Stimulated activated naive CD8-positive, alpha-beta T cell treated with anti-CD3 and anti-CD28 coated beads, Interleukin-15, Interleukin-2, amounts not matched to agents 100 ng/mL and 50 ng/mL, for 24 hours (primary cell): ENCODE data around the gene KIF19.

Source experiments
- H3K27ac Mint-ChIP-seq: one replicate; pipeline ENCODE4 v1.8.0; 2021; ENCODE audit warnings: mild to moderate bottlenecking, mixed read lengths
- H3K27me3 Mint-ChIP-seq: one replicate; pipeline ENCODE4 v1.8.0; 2021; ENCODE audit warnings: mixed read lengths
- H3K36me3 Mint-ChIP-seq: one replicate; pipeline ENCODE4 v1.8.0; 2021; ENCODE audit warnings: low read depth, mixed read lengths
- H3K4me1 Mint-ChIP-seq: one replicate; pipeline ENCODE4 v1.8.0; 2021; ENCODE audit warnings: low read depth, mixed read lengths
- H3K4me3 Mint-ChIP-seq: one replicate; pipeline ENCODE4 v1.8.0; 2021; ENCODE audit warnings: mild to moderate bottlenecking, mixed read lengths
- H3K9me3 Mint-ChIP-seq: one replicate; pipeline ENCODE4 v1.8.0; 2021; ENCODE audit warnings: mixed read lengths

Gene KIF19

GRCh38 chr17:74343526-74344284, 17.7 kb downstream of the KIF19 start:
- H3K9me3 Mint-ChIP-seq = no peaks in the 10 kb centered on the region
- H3K27me3 Mint-ChIP-seq = no peaks in the 10 kb centered on the region
- no peak overlapping the region for H3K27ac Mint-ChIP-seq
- H3K36me3 Mint-ChIP-seq = no peaks in the 10 kb centered on the region
- H3K4me3 Mint-ChIP-seq = no peak overlapping the region
- no peaks in the 10 kb centered on the region for H3K4me1 Mint-ChIP-seq

- Mint-ChIP-seq H3K9me3 (no peaks in the 10 kb centered on the region), H3K27ac (no peak overlapping the region), H3K36me3 (no peaks in the 10 kb centered on the region), H3K27me3 (no peaks in the 10 kb centered on the region), H3K4me1 (no peaks in the 10 kb centered on the region), H3K4me3 (no peak overlapping the region)
Observed at GRCh38 chr17:74344658-74345057, 18.6 kb downstream of the KIF19 start.

- H3K27me3 Mint-ChIP-seq = peaks cover 5% of the 10 kb centered on the region
- H3K27ac Mint-ChIP-seq = no peak overlapping the region
- no peaks in the 10 kb centered on the region for H3K9me3 Mint-ChIP-seq
- no peaks in the 10 kb centered on the region for H3K4me1 Mint-ChIP-seq
- H3K36me3 Mint-ChIP-seq = no peaks in the 10 kb centered on the region
- H3K4me3 Mint-ChIP-seq = no peak overlapping the region
Observed at GRCh38 chr17:74345433-74346241, 19.6 kb downstream of the KIF19 start.

GRCh38 chr17:74347646-74348045, 21.6 kb downstream of the KIF19 start:
- peaks cover 13% of the 10 kb centered on the region for H3K27me3 Mint-ChIP-seq

GRCh38 chr17:74349120-74349519, 23.1 kb downstream of the KIF19 start:
- H3K9me3 Mint-ChIP-seq = no peaks in the 10 kb centered on the region
- peaks cover 28% of the 10 kb centered on the region for H3K27me3 Mint-ChIP-seq
- H3K4me3 Mint-ChIP-seq = no peak overlapping the region
- H3K27ac Mint-ChIP-seq = no peak overlapping the region
- peaks cover 3% of the 10 kb centered on the region for H3K4me1 Mint-ChIP-seq
- H3K36me3 Mint-ChIP-seq = no peaks in the 10 kb centered on the region

More at GRCh38 chr17:74347646-74348045, 21.6 kb downstream of the KIF19 start:
- Mint-ChIP-seq H3K4me1 (no peaks in the 10 kb centered on the region), H3K9me3 (no peaks in the 10 kb centered on the region), H3K27ac (no peak overlapping the region), H3K4me3 (no peak overlapping the region), H3K36me3 (no peaks in the 10 kb centered on the region)

- no peak overlapping the region for H3K4me3 Mint-ChIP-seq
- H3K36me3 Mint-ChIP-seq = no peaks in the 10 kb centered on the region
- H3K4me1 Mint-ChIP-seq = peaks cover 5% of the 10 kb centered on the region
- no peak overlapping the region for H3K27ac Mint-ChIP-seq
- peaks cover 40% of the 10 kb centered on the region for H3K27me3 Mint-ChIP-seq
- H3K9me3 Mint-ChIP-seq = no peaks in the 10 kb centered on the region
Observed at GRCh38 chr17:74350486-74350885, 24.5 kb downstream of the KIF19 start.

- H3K36me3 Mint-ChIP-seq = no peaks in the 10 kb centered on the region
- peaks cover 45% of the 10 kb centered on the region for H3K27me3 Mint-ChIP-seq
- peaks cover 5% of the 10 kb centered on the region for H3K4me1 Mint-ChIP-seq
- H3K4me3 Mint-ChIP-seq = no peak overlapping the region
- no peak overlapping the region for H3K27ac Mint-ChIP-seq
- H3K9me3 Mint-ChIP-seq = no peaks in the 10 kb centered on the region
Observed at GRCh38 chr17:74351552-74352210, 25.7 kb downstream of the KIF19 start.

GRCh38 chr17:74353446-74354060, 27.5 kb downstream of the KIF19 start:
- Mint-ChIP-seq H3K27me3 (peaks cover 54% of the 10 kb centered on the region), H3K27ac (no peak overlapping the region), H3K4me3 (no peak overlapping the region), H3K36me3 (no peaks in the 10 kb centered on the region), H3K4me1 (peaks cover 8% of the 10 kb centered on the region), H3K9me3 (no peaks in the 10 kb centered on the region)

- Mint-ChIP-seq H3K36me3 (no peaks in the 10 kb centered on the region), H3K9me3 (no peaks in the 10 kb centered on the region), H3K27me3 (peaks cover 58% of the 10 kb centered on the region), H3K4me1 (peaks cover 8% of the 10 kb centered on the region), H3K27ac (no peak overlapping the region), H3K4me3 (no peak overlapping the region)
Observed at GRCh38 chr17:74354123-74354522, 28.1 kb downstream of the KIF19 start.

GRCh38 chr17:74354561-74354960, 28.5 kb downstream of the KIF19 start:
- Mint-ChIP-seq H3K4me1 (peaks cover 8% of the 10 kb centered on the region), H3K4me3 (no peak overlapping the region), H3K36me3 (no peaks in the 10 kb centered on the region), H3K9me3 (no peaks in the 10 kb centered on the region), H3K27ac (no peak overlapping the region), H3K27me3 (peaks cover 60% of the 10 kb centered on the region)

GRCh38 chr17:74355065-74355464, 29.0 kb downstream of the KIF19 start:
- H3K9me3 Mint-ChIP-seq = no peaks in the 10 kb centered on the region
- peaks cover 58% of the 10 kb centered on the region for H3K27me3 Mint-ChIP-seq
- H3K4me1 Mint-ChIP-seq = peaks cover 8% of the 10 kb centered on the region

GRCh38 chr17:74356646-74357465, 30.8 kb downstream of the KIF19 start:
- H3K27ac Mint-ChIP-seq = no peak overlapping the region
- peaks cover 8% of the 10 kb centered on the region for H3K4me1 Mint-ChIP-seq
- H3K27me3 Mint-ChIP-seq = peaks cover 60% of the 10 kb centered on the region
- no peaks in the 10 kb centered on the region for H3K9me3 Mint-ChIP-seq
- no peaks in the 10 kb centered on the region for H3K36me3 Mint-ChIP-seq
- H3K4me3 Mint-ChIP-seq = no peak overlapping the region

More at GRCh38 chr17:74355065-74355464, 29.0 kb downstream of the KIF19 start:
- no peaks in the 10 kb centered on the region for H3K36me3 Mint-ChIP-seq
- H3K27ac Mint-ChIP-seq = no peak overlapping the region
- H3K4me3 Mint-ChIP-seq = no peak overlapping the region

GRCh38 chr17:74357466-74357809, 31.4 kb downstream of the KIF19 start:
- peaks cover 58% of the 10 kb centered on the region for H3K27me3 Mint-ChIP-seq
- no peak overlapping the region for H3K27ac Mint-ChIP-seq
- no peaks in the 10 kb centered on the region for H3K36me3 Mint-ChIP-seq
- no peak overlapping the region for H3K4me3 Mint-ChIP-seq
- H3K9me3 Mint-ChIP-seq = no peaks in the 10 kb centered on the region
- H3K4me1 Mint-ChIP-seq = peaks cover 8% of the 10 kb centered on the region

GRCh38 chr17:74358697-74359096, 32.7 kb downstream of the KIF19 start:
- Mint-ChIP-seq H3K4me1 (peaks cover 8% of the 10 kb centered on the region), H3K4me3 (no peak overlapping the region), H3K36me3 (no peaks in the 10 kb centered on the region), H3K27me3 (peaks cover 46% of the 10 kb centered on the region), H3K9me3 (no peaks in the 10 kb centered on the region), H3K27ac (no peak overlapping the region)
